ENCODE results near the gene USH1C. TPM values are rescaled to one million over a fixed set of nuclear protein-coding genes. Genes with fewer than 3 reads are reported as not detected.

The USH1C gene
- total RNA-seq, 2 donors from 2014 or later = 0.88 TPM; not detected in 1

DNA sequence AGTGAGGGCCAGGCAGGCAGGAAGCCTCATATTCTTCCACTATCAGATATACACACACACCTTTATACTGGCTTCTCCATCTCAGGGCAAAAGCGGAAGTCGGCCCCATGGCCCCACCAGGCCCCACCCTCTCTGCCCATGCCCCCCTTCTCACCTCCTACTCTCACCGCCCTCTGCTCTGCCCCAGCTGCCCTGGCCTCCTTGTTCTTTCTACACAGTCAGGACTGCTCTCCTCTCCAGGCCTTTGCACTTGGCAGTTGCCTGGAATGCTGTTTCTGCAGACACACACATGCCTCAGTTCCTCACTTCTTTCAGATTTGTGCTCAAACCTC is 28.1 kb upstream of the USH1C start:
- DNase-seq (no peak), ATAC-seq (peak; percentile 26 to 39)
- intact Hi-C loops (cut with DNase I) = no loop called here

DNA sequence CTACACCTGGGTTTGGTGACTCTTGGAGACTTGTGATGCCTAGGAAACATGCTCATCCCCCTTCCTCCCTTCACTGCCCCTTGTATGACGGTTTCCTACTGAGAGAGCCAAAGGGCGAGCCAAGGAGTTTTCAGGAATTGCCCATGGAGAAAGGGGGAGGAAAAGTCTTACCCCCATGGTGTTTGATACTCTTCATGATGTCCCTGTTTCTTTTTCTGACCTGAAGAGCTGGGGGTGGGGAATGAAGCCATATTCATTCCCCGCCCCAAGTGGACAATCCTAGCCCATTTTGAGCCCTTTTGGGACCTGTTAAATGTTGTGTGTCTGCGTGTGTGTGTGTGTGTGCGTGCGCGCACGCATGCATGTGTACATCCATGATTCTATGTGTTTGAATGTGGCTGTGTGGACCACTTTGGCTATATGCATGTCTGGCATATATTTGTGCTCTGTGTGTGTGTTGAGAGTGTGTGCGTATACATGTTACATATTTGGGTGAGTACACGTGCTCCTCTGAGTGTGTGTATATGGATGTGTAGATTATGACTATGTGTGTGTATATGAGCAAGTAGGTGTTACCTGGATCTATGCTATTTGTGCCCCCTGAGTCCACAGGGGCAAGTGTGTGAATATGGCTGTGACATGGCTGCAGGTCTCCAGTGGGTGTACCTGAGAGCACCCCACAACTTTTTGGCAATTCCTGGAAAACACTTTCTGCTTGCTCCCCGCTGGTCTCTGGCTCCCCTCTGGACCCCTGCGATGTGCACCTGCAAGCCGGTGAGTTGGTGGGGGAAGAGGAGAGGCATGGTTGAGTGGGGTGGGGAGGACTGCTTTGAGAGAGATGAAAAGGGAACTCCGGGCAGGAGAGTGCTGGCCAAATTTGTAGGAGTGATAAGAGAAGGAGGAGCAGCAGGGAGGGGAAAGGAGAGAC is 27.5 kb upstream of the USH1C start:
- ATAC-seq = peak in 1 of 2 donors; percentile 45
- DNase-seq = no peak
- intact Hi-C loops (cut with DNase I) = no loop called here

DNA sequence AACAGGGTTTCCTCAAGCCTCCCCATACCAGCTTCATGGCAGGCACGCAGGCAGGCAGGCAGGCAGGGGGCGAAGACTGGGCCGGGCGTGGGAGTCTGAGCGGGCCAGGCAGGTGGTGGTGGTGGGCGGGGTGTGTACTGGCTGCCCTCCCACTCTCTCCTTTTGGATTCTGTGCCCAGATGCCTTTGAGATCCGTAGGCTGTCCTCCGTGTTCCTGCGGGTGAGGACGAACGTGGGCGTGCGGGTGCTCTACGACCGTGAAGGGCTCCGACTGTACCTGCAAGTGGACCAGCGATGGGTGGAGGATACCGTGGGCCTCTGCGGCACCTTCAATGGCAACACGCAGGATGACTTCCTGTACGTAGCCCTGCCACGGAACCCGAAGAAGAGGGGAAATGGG is 25.8 kb upstream of the USH1C start:
- peak in 1 of 2 donors; percentile 79 for ATAC-seq
- no peak for DNase-seq
- intact Hi-C loops (cut with DNase I) = no loop called here

DNA sequence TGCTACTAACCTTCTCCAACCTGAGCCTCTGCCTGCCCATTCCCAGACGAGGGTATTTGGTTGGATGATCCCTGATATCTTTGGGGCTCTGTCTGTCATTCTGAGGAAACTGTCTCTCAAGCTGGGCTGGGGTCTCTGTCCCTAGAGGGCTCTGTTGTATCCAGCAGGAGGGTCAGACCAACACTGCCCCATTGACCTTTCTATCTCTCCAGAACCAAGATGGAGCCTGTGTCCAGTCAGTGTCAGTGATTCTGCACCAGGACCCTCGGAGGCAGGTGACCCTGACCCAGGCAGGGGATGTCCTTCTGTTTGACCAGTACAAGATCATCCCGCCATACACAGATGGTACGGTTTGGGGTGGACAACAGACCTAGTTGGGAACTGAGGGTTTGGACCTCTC is 24.7 kb upstream of the USH1C start:
- intact Hi-C loops (cut with DNase I) = no loop called here
- no peak for ATAC-seq

DNA sequence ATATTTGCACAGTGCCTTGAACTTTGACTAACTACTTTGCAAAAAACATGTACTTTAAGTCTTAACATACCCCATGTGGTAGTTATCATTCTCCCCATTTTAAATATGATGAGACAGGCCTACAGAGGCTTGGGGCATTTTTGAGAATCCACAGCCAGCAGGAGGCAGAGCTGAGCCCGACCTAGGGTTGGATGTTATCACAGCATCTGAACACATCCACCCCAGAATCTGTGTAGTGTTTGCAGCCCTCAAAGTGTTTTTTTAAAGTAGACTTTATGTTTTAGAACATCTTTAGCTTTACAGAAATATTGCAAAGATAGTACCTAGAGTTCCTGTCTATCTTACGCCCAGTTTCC is 20.4 kb upstream of the USH1C start:
- no peak for ATAC-seq
- intact Hi-C loops (cut with DNase I) = no loop called here
- no peak for DNase-seq

More for the DNA sequence above, 24.7 kb upstream of the USH1C start:
- DNase-seq = no peak

DNA sequence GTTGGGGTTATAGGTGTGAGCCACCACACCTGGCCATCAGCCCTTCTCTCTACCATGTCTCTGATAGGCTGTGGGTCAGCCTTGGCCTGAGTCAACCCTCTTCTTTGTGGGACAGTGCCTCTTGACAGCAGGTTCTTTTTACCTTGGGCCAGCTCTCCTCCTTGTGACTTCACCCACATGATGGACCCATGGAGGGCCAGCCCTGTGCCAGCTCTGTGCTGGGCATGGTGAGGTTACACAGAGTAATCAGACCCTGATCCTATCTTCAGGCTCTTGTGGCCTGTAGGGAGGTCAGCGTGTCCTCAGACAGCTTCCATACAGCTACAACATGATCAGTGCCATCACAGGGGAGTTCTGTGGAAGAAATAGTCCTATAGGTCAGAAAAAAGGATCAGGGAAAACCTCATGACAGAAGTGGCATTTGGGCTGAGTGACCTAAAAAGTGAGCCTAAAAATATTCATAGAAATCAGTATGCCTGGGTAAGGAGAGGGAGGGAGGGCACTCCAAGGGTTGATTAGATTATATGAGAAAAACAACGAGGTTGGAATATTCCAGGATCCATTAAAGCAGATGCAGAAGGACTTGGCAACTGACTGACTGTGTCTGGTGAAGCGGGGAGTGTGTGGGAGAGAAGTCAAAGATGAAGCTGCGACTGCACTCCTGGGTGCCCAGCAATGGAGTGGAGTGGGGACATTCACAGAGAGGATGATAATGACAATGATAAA is 19.9 kb upstream of the USH1C start:
- ATAC-seq (no peak), DNase-seq (no peak)
- intact Hi-C loops (cut with DNase I) = no loop called here

DNA sequence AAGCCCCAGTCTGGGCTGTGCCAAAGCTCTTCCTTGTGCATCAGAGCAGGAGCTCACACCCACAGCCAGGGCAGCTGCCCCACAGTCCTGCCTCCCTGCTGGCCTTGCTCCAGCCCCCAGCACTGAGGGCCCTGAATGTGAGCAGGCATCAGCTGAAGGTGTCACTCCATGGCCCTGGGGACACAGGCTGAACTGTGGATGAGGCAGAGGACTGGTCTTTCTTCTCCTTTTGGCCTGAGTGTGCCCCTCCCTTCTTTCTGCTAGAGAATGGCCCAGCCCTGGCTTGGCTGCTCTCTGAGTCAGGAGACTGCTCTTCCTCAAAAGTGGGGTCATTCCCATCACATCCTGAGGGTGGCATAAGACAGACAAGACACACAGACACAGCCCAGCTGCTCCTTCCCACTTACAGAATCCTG is 19.0 kb upstream of the USH1C start:
- intact Hi-C loops (cut with DNase I) = no loop called here
- no peak for DNase-seq
- peak in 1 of 2 donors; percentile 50 for ATAC-seq

DNA sequence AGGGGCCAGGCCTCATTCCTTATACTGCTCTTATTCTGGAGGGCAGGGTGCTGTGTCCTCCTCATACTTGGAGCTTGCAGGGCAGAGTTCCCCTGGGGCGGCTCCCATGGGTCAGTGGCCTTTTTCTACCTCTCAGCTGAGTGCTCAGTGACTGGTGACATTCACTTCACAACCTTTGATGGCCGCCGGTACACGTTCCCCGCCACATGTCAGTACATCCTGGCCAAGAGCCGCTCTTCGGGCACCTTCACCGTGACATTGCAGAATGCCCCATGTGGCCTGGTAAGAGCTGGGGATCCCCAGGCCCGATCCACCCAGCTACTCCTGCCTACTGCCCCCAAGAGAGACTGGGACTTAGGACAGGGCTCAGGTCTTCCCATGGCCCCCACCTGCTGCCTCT is 17.3 kb upstream of the USH1C start:
- DNase-seq (no peak), ATAC-seq (no peak)
- intact Hi-C loops (cut with DNase I) = no loop called here

DNA sequence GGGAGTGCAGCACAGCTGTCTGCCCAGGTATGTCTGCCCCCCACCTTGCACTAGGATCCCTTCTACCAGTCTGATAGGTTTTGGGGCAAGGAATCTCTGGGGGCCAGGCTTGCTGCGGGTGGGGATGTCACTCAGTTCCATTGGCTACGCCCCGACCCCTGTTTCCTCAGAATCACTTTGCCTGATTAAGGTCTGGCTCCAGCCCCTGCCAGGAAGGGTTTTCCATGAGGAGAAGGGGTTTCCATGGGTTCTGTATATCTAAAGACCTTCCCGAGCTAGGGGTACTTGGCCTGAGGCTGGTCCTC is 16.8 kb upstream of the USH1C start:
- intact Hi-C loops (cut with DNase I) = no loop called here
- DNase-seq (no peak), ATAC-seq (no peak)

DNA sequence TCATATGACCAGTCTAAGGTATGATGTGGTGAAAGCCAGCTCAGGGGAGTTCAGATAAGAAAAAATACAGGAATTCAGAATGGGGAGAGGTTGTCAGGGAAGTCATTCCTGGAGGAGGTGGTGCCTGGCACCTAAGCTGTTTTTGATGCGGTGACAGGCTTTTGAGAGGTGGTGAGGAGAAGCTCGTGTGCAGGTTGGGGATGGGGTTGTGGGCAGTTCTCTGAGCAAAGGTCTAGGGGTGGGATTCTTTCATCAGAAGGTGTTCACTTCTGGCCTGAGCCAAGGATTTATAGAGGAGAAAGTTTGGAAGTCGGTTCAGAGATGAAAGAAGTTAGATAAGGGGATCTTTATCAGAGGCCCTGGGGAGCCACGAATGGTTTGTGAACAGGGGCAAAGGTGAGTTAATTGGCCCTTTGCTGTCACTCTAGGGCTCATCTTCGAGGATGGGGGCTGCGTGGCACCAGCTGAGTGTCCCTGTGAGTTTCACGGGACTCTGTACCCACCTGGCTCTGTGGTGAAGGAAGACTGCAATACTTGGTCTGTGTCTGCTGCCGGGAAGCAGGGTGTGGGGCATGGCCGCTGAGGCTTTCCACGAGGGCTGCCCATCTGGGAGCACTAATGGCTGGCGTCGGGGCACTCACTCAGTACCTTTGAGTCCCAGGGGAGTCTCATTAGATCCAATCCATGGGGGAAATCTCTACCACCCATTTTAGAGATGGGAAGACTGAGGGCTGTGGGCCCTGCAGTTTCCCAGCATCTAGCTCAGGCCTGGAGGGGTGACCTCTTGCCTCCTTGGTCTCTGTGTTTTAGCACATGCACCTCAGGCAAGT is 16.3 kb upstream of the USH1C start:
- intact Hi-C loops (cut with DNase I) = no loop called here

DNA sequence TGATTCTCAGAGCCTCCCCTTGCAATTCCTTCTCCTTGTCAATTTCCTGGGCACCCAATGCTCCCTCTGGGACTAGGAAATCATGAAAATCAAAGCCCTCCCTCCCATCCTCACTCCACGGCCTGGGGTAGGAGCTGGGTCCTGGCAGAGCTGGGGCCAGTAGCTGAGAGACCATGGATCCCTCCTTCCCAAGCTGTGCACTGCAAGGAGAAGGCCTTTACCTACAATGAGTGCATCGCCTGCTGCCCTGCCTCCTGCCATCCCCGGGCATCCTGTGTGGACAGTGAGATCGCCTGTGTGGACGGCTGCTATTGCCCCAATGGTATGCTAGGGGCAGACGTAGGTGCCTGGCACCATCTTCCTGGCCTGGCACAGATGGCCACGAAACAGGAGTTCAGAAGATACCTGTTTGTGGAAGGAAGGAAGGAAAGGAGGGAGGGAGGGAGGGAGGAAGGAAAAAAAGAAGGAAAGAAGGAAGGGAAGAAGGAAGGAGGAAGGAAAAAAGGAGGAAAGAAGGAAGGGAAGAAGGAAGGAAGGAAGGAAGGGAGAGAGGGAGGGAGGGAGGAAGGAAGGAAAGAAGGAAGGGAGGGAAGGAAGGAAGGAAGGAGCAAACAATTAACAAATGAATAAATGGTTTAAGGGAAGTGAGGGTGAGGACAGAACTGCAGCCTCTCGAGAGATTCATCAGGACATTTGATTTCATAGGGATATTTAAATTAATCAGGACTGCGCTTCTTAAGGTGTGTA is 15.3 kb upstream of the USH1C start:
- DNase-seq = no peak

More for the DNA sequence above, 16.3 kb upstream of the USH1C start:
- DNase-seq (no peak), ATAC-seq (peak in 1 of 2 donors; percentile 15)

DNA sequence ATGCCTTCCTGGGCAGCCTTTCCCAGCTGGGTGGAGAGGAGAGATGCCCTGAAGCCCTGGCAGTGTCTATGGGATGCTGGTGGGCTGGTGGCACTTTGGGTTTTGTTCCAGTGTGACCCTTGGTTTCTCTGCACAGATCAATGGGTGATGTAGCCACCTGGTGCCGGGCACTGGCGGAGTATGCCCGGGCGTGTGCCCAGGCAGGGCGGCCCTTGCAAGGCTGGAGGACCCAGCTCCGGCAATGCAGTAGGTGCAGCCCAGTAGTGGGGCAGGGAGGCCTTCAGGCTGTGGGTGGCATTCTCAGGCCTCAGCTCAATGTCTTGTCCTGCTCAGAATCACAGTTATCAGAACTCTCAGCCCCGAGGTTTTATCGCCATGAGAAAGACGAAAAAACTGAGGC is 14.7 kb upstream of the USH1C start:
- DNase-seq (no peak), ATAC-seq (no peak)
- intact Hi-C loops (cut with DNase I) = no loop called here

More for the DNA sequence above, 15.3 kb upstream of the USH1C start:
- ATAC-seq = no peak
- intact Hi-C loops (cut with DNase I) = no loop called here

DNA sequence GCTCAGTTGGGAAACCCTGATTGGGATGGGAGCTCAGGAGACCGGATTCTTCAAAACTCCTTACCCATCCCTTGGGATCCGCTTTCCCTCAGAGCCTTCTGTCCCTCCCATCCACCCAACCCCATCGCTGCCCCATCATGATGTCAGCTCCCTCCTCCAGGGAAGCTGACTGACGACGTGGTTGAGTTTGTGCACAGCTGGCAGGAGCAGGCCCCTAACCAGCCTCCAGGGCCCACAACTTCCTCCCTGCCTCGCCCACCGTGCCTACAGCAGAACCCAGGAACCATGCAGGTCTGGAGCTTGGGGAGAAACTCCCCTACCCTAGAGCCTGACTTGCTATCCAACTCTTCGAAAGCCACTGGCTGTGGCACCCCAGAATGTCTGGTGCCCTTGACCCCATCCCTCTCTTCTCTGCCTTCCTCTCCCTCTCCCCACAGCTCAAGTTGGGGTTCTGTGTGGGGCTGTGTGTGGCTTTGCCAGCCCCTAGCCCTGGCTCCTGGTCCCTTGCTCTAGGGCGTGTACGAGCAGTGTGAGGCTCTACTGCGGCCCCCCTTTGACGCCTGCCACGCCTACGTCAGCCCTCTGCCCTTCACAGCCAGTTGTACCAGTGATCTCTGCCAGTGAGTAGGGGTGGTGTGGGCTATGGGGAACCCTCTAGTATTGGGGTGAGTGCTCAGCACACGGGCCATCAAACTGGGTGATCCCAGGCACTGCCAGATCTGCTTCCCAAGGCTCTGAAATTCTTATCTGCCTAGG is 14.0 kb upstream of the USH1C start:
- DNase-seq (no peak), ATAC-seq (no peak)
- intact Hi-C loops (cut with DNase I) = no loop called here

DNA sequence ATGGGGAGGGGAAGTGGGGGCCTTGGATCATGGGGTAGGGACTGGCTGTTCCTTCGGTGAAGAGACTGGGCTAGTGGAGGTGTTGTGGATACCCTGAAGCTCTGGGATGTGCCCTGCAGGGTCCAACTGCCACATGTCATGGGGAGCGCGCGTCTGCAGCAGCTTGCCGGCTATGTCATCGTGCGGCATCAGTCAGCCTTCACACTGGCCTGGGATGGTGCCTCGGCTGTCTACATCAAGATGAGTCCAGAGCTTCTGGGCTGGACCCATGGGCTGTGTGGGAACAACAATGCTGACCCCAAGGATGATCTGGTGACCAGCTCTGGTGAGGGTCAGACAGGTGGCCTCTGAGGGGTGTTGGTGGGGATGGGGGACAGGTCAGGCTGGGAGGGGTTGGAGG is 12.8 kb upstream of the USH1C start:
- intact Hi-C loops (cut with DNase I) = no loop called here
- DNase-seq = no peak
- ATAC-seq = no peak

DNA sequence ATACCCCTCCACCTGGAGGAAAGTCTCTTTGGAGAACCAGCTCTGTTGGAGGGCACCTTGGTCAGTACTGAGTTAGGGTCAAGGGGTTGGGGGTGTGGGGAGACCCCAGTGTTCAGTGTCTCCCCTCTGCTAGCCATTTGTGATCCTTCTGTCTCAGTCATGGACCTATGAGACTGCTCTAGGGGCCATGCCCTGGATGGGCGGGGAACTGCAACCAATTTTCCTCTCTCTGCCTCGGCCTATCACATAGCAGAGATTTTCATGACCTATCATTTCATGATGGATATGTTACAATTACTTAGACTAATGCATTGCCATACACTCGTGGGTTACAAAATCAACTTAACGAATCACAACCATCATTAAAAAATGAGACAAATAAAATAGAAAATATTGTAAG is 10.3 kb upstream of the USH1C start:
- intact Hi-C loops (cut with DNase I) = no loop called here
- ATAC-seq (no peak), DNase-seq (no peak)

DNA sequence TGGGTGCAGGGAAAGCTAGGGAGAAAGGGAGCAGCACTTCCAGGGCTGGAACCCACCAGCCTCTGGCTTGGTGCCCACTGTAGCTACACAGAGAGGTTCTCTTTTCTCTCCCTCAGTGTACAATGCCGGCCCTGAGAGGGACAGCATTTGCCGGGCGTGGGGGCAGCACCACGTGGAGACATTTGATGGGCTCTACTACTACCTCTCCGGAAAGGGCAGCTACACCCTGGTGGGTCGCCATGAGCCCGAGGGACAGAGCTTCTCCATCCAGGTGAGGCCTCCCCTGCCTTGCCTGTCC is 9.0 kb upstream of the USH1C start:
- intact Hi-C loops (cut with DNase I) = no loop called here
- no peak for DNase-seq
- no peak for ATAC-seq

DNA sequence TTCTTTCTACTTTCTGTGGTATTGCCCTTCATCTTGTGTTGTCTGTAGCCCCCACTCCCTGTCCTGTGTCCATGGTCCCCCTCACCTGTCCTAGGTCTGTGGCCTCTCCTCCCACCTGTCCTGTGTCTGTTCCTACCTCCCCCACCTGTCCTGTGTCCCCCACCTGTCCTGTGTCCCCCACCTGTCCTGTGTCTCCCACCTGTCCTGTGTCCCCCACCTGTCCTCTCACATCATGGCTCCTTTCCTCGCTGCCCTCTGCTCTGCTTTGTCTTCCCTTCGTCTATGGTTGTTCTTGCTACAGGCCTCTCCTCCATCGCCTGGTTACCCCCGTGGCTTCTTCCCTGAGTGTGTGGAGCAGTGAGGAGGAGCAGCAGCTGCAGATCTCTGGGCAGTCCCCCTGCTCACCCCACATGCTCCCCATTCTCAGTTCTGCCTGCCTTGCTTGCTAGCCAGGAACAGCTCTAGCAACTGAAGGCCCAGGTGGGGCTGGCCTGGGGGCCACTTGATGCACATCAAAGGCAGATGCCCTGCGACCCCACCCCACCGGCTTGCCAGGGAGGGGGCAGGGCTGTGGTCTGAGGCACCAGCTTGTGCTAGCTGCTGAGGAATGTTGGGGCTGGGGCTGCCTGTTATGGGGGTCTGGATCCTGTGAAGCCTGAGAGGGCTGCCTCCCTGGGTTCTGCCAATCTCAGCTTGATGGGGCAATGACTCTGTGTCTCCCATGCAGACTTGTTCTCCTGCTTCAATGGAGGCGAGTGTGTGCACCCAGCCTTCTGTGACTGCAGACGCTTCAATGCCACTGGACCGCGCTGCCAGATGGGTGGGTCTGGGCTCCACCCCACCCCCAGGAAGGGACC is 8.4 kb upstream of the USH1C start:
- no peak for DNase-seq
- intact Hi-C loops (cut with DNase I) = no loop called here
- ATAC-seq = no peak

DNA sequence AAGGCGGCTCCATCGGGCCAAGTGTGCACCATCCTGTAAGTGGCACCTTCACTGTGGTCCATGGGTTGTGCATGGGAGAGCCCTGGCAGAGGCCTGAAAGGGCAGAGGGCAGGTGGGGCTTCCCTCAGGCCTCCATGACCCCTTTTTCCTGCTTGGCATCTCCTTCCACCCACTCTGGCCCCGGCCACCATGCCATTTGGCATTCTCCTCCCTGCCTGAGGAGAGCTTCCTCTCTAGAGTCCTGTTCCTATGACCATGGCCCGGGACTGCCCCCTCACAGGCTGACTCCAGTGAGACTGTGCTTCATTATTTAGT is 7.8 kb upstream of the USH1C start:
- ATAC-seq (no peak), DNase-seq (no peak)
- intact Hi-C loops (cut with DNase I) = no loop called here
